ENCODE data around the gene TRIM65.
"Not testable (repeated sequence)": the region's sequence is repeated elsewhere in the genome, so short reads cannot be mapped to it uniquely, and the experiment has no call there.

TRIM65 gene

GRCh38 chr17:75875182-75875939 is 21.4 kb downstream of the TRIM65 start:
- DNase-seq (ENCODE audit: low spot score): no peak

GRCh38 chr17:75874323-75875181 is 22.2 kb downstream of the TRIM65 start:
- no peak for DNase-seq (ENCODE audit: low spot score)

GRCh38 chr17:75873587-75874322 is 23.0 kb downstream of the TRIM65 start:
- DNase-seq (ENCODE audit: low spot score): no peak

GRCh38 chr17:75872434-75873351 is 24.1 kb downstream of the TRIM65 start:
- peak; percentile 90 for DNase-seq (ENCODE audit: low spot score)

- DNase-seq (ENCODE audit: low spot score): not testable (repeated sequence)
Measured at GRCh38 chr17:75870228-75870627, 26.5 kb downstream of the TRIM65 start.

GRCh38 chr17:75869282-75870141 is 27.2 kb downstream of the TRIM65 start:
- DNase-seq (ENCODE audit: low spot score): peak; percentile 76

GRCh38 chr17:75868730-75869281 is 27.9 kb downstream of the TRIM65 start:
- DNase-seq (ENCODE audit: low spot score): not testable (repeated sequence)

- not testable (repeated sequence) for DNase-seq (ENCODE audit: low spot score)
Measured at GRCh38 chr17:75865404-75866188, 31.2 kb downstream of the TRIM65 start.

GRCh38 chr17:75864887-75865286 is 31.9 kb downstream of the TRIM65 start:
- DNase-seq (ENCODE audit: low spot score): not testable (repeated sequence)

GRCh38 chr17:75864448-75864871 is 32.3 kb downstream of the TRIM65 start:
- DNase-seq (ENCODE audit: low spot score): peak; percentile 77

- peak; percentile 60 for DNase-seq (ENCODE audit: low spot score)
Measured at GRCh38 chr17:75861927-75862317, 34.8 kb downstream of the TRIM65 start.

GRCh38 chr17:75859358-75859757 is 37.4 kb downstream of the TRIM65 start:
- not testable (repeated sequence) for DNase-seq (ENCODE audit: low spot score)

- no peak for DNase-seq (ENCODE audit: low spot score)
Measured at GRCh38 chr17:75856062-75856756, 40.5 kb downstream of the TRIM65 start.

- DNase-seq (ENCODE audit: low spot score): peak; percentile 98
Measured at GRCh38 chr17:75855310-75856061, 41.3 kb downstream of the TRIM65 start, which contains the start of gene WBP2. Gene WBP2 (minus strand): TSS chr17:75855335. CDS start chr17:75855297, 38 bp downstream.

GRCh38 chr17:75854881-75855309 is 41.9 kb downstream of the TRIM65 start:
- DNase-seq (ENCODE audit: low spot score): no peak

GRCh38 chr17:75854101-75854748 is 42.5 kb downstream of the TRIM65 start:
- DNase-seq (ENCODE audit: low spot score): peak; percentile 77

GRCh38 chr17:75853433-75853832 is 43.3 kb downstream of the TRIM65 start:
- DNase-seq (ENCODE audit: low spot score): peak; percentile 53
